GM18861 (cell line): ENCODE results near the gene CHAD.
"Not testable (repeated sequence)": the region's sequence is repeated elsewhere in the genome, so short reads cannot be mapped to it uniquely, and the experiment has no call there.

Source experiments
- ATAC-seq: cut with Tn5 transposase; IDR thresholded peaks from one replicate; pipeline ENCODE4 v1.9.1; 2021; ENCODE audit not compliant: unreplicated experiment

Gene CHAD

DNA sequence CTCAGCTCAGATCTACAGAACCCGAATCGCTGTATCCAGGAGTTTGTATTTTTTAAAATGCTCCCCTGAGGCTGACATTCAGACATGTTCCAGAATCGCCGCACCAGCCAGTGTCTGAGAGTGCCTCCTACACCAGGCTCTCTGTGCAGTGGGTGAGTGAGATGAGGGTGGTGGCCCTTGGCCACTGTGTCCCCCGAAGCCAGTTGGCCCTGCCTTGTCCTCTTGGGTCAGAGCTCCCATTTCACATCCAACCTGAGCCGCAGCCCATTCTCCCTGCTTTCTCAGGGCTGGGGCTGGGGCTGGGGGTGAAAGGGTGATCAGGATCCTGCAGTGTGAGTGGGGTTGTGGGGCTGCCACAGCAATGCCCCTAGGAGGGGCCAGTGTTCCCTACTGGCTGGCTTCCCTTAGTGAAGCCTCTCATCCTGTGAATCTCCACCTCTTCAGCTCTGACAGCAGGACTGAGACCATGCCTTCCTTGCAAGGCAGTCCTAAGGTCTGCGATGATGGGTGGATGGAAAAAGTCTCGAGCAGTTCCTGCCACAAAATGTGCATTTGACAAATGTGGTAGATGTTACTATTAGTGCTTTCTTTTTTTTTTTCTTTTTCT, 26.6 kb upstream of the CHAD start:
- no peak for ATAC-seq

DNA sequence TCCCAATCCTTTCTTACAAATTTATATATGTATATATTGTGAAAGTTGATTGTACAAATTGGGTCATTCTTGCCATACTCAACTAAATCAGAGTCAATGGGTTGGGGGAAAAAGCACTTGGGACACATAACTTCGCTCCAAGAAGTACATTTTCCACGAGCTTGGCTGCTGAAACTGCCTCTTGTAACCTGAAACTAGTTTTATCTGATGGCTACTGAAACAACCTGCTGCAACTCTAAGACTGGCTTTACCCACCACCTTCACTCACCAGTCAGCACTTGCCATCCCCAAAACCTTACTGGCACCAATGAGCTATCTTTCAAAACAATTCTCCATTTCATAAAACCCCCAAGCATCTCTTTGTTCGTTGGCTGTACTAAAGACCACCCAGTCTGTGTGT, 25.1 kb upstream of the CHAD start:
- ATAC-seq: no peak

DNA sequence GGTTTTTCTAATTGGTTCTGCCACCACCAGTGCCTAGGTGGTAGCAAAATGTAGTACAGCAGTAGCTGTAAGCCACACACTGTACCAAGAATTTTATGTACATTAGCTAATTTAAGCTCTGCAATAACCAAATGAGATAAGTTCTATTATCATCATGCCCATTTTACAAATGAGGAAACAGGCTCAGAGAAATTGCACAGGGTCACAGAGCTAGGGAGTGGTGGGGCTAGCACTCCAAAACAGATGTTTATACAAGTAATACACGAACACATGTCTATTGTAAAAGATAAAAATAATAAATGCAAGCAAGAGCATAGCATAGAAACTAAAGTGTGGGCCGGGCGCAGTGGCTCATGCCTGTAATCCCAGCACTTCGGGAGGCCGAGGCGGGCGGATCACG, 23.5 kb upstream of the CHAD start:
- ATAC-seq: no peak

DNA sequence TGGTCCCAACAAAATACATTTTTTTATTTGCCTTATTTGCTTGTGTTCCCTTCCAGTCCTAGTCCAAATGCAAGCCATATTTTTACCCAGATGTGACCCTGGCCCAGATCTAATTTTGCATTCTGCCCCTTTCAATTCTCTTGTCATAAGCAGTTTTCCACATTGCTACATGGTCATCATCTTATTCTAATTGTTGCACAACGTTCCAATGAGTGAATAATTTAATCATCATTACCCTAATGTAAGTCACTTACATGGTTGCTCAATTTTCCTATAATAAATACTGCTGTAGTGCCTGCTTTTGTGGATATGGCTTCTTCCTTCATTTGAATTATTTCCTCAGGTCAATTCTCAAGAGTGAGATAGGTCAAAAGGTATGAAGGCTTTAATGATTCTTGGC, 22.8 kb upstream of the CHAD start:
- no peak for ATAC-seq

DNA sequence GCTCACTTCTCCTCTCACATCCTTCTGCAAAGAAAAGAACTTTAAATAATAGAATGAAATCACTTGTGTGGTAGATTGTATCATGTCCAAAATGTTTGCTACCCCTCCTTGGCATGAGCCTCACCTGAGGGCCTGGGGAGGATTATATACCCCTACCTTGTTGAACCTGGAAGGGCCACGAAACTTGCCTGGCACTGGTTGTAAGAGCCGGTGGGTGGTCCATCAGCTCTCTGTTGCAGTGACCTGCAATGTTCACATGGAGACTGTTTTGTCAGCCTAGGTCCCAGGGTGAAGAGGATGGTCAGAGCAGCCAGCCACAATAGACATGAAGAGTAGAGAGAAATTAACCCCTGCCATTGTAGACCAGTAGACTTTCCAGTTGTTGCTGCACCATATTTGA, 20.2 kb upstream of the CHAD start:
- ATAC-seq: no peak

DNA sequence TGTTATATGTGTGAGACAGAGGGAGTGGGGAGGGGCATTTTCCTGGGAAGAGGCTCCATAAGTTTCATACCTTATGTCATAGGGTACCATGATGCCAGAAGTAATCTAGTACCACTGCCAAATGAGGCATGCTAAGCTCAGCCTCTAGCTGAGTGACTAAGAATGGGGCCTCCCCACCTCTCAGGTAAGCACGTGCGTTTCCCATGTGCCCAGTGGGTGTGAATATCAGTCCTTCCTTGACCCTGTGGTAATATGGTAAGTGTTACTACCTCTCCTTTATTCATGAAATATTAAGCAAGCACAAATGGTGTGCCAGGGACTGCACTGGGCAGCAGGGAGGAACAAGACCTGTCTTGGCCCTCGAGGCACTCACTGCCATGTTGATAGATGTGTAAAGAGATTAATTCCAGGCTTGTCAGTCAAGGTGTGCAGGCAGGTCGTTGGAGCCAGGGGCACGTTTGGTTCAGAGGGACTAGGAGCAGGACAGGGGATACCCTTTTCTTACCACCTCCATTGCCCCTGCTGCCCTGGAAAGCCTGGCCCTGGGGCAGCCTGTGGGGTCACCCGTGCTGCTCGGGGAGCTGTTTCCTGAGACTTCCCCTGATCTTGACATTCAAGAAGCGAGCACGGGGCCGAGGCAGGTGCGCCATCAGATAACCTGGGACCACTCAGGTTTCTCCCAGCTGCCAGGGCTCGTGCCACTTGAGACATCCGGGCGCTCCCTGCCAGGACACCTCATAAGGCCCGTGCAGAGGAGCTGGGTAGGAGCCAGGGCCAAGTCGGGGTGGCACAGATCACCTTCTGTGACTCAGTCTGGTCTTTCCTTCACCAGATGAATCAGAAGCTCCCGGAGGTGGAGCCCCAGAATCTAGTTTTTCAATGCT, 18.8 kb upstream of the CHAD start:
- ATAC-seq: no peak

DNA sequence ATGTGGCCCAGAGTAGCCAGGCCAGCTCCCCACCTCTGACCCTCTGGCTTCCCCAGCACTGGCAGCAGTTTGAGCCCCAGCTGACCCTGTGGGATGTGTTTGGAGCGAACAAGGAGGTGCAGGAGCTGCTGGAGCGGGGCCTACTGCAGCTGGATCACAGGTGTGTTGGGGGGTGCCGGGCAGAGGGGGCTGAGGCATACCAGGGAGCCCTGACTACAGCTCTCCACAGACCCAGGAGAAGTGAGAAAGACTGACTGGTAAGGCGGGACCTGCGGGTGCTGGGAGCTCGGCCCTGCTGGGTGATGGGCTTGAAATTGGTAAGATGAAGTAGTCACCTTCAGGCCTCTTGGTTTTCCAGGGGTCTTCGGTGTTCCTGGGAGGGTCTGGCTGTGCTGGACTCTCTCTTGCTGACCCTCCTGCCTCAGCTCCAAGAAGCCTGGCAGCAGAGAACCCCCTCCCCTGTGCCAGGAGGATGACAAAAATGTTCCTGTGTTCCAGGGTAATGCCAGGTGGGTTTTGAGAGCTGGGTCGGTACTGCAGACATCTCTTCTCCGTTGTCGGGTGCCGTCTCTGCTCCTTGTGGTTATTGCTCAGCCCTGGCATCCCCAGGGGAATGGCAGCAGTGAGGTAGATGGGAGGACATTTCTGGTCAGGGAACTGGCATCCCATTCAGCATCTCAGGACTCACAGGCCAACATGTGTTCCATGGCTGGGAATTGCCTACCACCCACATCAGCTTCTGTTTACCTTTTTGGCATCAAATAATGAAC, 15.9 kb upstream of the CHAD start:
- ATAC-seq: no peak

DNA sequence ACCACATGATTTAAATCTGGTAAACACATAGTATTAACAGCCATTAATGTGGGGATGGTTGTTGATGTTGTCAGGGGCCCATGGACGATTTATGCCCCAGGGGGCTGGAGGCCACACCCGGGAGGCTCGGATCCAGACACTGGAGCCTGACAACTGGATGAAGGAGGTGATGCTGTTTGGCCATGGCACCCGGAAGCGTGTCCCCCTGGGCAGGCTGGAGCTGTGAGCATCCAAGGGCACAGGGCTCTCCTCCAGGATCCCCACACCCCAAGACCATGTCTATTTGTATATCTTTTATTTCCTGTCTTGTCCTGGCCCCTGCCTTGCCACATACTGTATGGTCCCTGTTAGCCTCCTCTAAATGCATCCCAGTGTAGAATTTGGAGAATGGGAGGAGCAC, 14.6 kb upstream of the CHAD start:
- no peak for ATAC-seq

DNA sequence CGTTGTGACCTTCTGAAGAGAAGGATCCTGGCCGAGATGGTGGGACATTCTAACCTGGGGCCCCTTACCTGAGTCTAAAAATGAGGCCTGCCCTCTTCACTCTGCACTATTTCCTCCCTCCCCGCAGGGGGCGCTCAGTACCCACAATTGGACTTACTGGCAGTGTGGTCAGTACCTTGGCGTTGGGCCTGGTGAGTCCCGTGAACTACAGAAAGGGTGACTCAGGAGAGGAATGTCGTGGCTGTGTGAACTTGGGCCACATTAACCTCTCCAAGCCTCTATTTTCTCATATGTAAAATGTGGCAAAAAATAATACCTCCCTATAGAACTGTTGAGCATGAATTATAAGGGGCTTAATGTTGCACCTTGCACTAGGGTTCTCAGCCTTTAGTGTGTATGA, 13.8 kb upstream of the CHAD start:
- no peak for ATAC-seq

DNA sequence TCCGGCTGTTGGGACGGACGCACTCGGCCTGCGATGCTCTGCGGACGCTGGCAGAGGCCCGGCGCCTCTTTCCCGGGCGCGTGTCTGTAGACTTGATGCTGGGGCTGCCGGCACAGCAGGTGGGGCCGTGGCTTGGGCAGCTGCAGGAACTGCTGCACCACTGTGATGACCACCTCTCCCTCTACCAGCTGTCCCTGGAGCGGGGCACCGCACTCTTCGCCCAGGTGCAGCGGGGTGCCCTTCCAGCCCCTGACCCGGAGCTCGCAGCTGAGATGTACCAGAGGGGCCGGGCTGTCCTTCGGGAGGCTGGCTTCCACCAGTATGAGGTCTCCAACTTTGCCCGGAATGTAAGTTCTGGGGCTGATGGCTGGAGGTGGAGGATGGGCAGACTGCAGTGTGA, 13.4 kb upstream of the CHAD start:
- no peak for ATAC-seq

DNA sequence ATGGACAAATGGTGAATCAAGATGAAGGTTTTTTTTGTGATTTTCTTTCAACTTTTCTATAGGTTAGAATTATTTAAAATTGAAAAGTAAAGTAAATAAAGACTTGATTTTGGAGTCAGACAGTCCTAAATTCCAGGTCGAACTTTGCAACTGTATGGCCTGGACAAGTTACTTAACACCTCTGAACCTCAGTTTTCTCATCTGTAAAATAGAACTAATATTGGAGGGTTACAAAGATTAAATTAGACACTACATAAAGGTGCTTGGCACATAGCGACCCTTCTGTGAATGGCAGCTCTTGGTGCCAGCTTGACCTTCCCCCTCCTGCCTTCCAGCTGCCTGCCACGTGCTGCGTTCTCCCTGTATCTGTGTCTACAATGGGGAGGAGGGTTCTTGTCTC, 13.0 kb upstream of the CHAD start:
- ATAC-seq: no peak

DNA sequence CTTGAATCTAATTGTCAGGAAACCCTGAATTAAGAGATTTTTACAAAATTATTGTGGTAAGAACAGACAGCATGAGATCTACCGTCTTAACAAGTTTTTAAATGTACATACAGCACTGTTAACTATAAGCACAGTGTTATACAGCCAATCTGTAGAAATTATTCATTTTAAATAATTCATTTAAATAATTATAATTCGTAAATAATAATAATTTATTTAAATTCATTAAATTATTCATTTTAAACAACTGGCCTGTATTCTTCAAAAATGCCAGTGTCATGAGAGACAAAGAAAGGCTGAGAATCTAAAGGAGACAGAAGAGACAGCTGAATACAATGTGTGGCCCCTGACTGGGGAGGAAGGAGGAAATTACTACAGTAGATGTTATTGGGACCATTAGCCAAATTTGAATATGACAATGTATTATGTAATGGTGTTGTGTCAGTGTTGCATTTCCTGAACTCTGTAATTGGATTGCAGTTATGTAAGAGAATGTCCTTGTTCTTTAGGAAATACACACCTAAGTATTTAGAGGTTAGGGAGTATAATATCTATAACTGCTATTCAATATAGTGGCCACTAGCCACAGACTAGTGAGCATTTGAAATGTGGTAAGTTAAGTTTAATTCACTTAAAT, 12.3 kb upstream of the CHAD start:
- ATAC-seq: no peak

DNA sequence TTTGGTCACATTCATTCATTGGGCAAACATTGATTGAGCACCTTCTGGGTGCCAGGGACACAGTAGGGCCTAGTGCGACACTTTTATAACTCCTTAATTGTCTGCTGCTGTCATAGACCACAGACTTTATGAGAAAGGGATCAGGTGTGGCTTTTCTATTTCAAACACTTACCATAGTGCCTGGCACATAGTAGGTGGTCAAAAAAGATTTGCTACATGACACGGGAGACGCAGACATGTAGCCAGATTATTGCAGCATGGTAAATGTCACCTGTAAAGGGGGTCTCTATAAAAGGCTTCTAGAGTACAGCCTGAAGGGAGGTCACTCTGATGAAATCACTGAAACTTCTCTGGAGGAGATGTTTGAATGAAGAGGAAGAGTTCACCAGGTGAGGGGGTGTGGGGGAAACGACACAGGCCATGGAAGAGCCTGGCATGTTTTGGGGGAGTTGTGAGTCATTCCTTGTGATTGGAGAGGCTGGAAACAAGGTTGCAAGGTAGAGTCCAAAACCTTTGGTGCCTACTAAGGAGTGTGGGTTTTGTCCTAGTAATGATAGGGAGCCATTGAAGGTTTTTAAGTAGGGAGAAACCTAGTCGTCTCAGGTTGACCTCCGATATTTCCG, 11.6 kb upstream of the CHAD start:
- ATAC-seq: no peak

DNA sequence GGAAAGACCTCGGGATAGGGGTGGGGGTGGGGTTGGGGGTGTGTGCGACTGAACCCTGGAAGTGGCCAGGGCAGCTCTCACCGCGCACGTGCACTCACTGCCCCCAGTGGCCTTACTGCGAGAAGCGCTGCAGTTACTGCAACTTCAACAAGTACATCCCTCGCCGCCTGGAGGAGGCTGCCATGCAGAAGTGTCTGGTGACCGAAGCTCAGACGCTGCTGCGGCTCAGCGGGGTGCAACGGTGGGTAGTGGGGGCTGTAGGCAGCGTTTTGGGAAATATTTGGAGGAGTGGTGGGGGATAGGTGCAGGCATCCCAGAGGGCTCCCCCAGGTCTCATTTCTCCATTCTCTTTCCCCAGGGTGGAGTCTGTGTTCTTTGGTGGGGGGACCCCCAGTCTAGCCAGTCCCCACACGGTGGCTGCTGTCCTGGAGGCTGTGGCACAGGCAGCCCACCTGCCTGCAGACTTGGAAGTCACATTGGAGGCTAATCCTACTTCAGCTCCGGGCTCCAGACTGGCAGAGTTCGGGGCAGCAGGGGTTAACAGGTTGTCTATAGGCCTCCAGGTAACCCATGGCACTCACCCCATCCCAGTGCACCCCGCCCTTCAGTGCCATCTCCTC, 11.0 kb upstream of the CHAD start:
- no peak for ATAC-seq

DNA sequence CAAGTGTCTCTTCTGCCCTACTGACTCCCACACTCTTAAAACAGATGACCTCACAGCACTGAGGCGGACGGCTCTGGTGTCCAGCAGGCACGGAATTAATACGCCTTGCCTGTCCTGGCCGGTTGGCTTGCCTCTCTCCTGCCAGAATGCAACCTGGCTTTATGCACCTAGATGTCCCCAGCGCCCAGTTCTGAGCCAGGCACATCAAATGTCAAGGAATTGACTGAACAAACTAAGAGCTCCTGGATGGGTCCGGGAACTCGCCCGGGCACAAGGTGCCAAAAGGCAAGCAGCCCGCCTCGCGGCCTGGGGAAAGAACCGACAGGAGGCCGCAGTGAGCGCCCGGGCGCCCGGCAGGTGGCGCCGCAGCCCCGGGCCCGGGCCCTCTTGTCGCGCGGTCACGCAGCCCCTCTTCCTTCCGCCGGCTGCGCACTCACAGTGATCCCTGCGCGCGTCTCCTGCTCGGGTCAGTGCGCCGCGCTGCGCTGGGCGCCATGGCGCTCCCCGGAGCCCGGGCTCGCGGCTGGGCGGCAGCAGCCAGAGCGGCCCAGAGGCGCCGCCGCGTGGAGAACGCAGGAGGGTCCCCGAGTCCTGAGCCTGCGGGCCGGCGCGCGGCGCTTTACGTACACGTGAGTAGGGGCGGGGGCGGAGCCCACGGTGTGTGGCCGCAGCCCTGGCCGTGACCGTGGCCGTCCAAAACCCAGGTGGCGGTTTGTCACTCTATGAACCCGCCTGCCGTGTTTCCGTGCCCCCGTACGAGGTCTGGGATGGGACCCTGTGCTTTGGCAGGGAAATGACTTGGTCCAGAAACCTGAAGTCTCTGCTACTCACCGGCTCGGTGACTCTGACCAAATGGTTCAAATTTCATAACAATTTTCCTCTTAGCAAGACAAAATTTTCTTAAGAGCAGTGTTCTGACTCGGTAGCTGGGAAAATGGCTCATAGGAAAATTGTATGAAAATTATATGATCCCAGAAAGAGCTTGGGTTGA, 10.0 kb upstream of the CHAD start, which contains the start of gene RSAD1:
RSAD1 (plus strand) TSS at position 470 of the 991 bp plus-strand sequence; CDS start at position 495, 25 bp downstream.
- ATAC-seq: peak; percentile 88

DNA sequence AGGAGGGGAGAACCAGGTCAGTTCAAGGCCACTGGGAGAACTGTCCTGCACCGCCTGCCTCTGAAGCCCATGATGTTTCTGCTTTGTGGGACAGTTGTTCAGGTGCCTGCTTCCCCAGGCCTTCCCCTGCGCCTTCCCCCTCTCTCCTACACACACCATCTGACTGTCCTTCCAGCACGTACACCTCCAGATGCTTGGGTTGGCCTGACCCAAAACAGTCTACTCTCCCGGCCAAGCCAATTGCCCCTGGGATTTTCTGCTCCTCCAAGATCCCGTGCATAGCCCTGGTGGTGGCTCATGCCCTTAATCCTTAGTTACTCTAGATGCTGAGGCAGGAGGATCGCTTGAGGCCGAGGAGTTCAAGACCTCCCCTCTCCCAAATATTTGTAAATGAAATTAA, 9.3 kb upstream of the CHAD start:
- ATAC-seq: no peak

DNA sequence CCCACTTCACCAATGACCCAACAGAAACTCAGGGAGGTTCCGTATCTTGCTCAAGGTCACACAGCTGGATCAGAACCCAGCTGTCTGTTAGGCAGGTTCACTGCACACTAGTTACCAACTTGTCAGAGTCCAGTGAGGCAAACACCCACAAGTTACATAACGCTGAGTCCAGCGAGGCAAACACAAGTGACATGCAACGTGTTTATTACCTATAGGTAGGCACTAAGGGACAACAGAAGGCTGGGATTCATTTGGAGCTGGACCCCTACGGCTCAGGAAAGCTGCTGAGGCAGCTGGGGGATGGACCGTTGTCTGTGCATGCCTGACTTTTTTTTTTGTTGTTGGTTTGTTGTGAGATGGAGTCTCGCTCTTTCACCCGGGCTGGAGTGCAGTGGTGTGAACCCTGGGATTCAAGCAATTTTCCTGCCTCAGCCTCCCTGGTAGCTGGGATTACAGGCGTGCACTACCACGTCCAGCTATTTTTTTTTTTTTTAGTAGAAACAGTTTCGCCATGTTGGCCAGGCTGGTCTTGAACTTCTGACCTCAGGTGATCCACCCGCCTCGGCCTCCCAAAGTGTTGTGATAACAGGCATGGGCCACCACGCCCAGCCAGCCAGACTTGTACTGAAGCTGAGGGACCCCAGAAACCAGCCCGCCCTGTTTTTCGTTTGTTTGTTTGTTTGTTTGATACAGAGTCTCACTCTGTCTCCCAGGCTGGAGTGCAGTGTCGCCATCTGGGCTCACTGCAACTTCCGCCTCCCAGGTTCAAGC, 8.1 kb upstream of the CHAD start:
- ATAC-seq: no peak

DNA sequence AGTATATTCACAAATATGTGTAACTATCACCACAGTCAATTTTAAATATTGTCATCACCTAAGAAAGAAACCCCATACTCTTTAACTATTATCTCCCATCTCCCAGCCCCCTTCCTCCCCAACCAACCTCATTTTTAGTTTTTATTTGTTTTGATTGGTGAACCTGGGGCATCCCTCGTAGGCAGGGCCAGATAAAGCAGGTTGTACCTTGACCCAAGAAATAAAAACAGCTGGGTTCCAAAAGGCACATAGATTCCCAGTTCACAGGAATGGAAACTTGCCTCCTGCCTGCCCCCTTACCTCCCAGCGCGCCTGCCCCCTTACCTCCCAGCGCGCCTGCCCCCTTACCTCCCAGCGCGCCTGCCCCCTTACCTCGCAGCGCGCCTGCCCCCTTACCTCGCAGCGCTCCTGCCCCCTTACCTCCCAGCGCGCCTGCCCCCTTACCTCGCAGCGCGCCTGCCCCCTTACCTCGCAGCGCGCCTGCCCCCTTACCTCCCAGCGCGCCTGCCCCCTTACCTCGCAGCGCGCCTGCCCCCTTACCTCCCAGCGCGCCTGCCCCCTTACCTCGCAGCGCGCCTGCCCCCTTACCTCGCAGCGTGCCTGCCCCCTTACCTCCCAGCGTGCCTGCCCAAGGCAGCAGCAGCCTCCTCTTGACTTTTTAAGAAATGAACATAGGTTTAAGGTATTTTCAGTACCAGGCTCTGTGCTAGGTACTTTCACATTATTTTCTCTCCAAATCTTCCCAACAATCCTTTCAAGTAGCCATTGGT, 7.3 kb upstream of the CHAD start:
- ATAC-seq: not testable (repeated sequence)
